Epithelial cell of esophagus (primary cell): Measurements from ENCODE around the gene CSNK1D.

ENCODE experiments used
- DNase-seq: peaks from one replicate; pipeline ENCODE4 v3.0.0; 2010; ENCODE audit warnings: low read depth
- H3K4me3 ChIP-seq: 2 replicates; pipeline ENCODE4 v1.5.1; 2011; ENCODE audit warnings: mild to moderate bottlenecking, low read length, control low read depth
- TF ChIP-seq, protein P1 (sequence below): IDR thresholded peaks from 2 replicates; pipeline ENCODE4 v1.5.1; 2011; ENCODE audit warnings: low read depth, mild to moderate bottlenecking, low read length, control low read depth, inconsistent platforms; ENCODE audit not compliant: insufficient read depth; ENCODE audit errors: missing control alignments

CSNK1D gene

DNA sequence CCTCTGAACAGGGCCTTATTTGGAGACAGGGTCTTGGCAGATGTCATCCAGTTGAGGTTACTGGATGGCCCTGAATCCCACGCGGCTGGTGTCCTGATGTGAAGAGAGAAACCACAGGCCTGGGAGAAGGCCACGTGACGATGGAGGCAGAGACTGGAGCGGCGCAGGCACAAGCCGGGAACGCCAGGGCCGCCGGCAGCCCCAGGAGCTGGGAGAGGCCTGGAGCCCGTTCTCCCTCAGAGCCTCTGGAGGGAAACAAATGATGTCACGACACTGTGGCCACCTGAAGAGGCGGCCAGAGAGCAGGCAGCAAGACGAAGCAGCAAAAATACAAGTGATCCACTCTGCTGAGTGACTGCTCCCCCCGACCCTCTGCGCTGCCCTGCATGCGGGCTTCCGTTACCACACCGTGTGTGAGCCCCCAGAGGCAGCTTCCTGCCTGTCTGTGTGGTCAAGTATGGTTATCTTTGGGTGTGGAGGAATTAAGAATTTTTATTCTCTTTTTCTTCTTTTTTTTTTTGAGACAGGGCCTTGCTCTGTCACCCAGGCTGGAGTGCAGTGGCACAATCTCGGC lies 32.3 kb upstream of the CSNK1D start:
- TF ChIP-seq, protein P1, sequence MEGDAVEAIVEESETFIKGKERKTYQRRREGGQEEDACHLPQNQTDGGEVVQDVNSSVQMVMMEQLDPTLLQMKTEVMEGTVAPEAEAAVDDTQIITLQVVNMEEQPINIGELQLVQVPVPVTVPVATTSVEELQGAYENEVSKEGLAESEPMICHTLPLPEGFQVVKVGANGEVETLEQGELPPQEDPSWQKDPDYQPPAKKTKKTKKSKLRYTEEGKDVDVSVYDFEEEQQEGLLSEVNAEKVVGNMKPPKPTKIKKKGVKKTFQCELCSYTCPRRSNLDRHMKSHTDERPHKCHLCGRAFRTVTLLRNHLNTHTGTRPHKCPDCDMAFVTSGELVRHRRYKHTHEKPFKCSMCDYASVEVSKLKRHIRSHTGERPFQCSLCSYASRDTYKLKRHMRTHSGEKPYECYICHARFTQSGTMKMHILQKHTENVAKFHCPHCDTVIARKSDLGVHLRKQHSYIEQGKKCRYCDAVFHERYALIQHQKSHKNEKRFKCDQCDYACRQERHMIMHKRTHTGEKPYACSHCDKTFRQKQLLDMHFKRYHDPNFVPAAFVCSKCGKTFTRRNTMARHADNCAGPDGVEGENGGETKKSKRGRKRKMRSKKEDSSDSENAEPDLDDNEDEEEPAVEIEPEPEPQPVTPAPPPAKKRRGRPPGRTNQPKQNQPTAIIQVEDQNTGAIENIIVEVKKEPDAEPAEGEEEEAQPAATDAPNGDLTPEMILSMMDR: no peak
- no peak overlapping the region for H3K4me3 ChIP-seq
- no peak for DNase-seq

DNA sequence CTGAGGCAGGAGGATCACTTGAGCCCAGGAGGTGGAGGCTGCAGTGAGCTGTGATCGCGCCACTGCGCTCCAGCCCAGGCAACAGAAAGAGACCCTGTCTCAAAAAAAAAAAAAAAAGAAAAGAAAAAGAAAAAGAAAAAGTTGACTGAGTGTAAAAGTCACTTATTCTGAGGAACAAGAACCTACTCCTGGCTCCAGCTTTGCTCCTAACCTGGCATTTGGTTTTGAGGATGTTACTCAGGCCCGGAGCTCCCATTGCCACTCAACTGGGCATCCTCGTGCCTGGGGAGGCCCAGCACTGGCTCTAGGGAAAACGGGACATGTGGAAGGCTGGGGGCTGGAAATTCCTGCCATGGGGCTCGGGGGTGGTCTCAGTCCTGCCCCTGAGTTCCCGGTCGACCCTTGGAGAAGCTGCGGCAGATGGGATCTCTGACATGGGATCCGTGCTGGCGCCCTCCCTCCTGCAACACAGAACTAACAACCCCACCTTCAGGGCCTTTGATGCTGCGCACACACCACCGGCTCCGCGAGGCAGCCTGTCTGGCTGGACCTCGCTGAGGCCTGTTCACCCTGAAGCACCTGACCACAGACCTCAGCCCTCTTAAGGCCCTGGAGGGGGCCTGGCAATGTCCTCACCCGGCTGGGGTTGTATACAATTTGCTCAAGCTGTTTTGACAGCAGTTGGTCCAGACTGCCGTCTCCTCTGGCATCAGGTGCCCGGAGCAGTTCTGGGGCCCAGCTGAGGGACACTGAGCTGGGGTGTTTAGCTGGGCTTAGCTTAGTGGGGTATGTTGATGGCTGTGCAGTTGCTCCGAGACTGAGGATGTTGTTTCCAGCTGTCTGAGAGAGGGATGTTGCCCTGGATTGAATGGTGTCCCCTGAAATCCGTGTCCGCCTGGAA lies 31.6 kb upstream of the CSNK1D start:
- TF ChIP-seq, protein P1: no peak
- no peak overlapping the region for H3K4me3 ChIP-seq
- DNase-seq: no peak

DNA sequence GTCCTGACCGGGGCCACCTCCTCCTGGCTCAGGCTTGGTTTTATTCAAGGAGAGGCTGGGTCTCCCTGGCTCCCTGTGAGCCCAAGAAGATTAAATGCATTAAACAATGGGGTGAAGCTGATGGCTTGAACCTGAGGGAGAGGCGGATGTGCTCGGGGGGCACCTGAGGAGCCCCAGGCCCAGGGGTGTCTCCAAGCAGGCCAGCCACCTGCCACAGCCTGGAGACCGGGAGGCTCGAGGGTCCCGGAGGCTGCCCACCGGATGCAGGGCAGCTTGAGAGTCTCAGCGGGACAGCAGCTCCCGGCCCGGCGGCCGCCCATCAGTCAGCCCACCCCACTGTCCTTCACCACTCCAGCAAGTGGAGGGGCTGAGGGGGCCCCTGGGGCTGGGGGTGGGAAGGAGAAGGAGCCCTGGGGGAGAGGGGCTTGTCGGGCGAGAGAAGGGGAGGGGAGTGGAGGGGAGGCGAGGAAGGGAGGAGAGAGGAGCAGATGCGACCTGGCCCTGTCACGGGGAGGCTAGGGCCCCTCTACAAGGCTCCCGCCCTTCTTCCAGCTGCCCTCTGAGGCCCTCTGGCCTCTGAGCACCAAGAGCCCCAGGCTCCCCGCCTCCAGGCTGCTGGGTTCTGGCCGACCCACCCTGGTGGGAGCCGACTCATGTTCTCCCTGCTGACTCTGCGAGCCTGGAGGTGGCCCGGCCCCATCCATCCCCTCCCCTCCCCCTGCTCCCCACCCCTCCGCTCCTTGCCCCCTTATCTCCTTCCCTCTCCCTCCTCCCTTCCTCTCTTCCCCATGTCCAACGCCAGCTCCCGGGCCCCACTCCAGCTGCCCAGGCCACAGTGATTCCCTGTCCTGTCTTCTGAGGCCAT lies 30.7 kb upstream of the CSNK1D start:
- no peak overlapping the region for H3K4me3 ChIP-seq
- TF ChIP-seq, protein P1: no peak
- DNase-seq: no peak

DNA sequence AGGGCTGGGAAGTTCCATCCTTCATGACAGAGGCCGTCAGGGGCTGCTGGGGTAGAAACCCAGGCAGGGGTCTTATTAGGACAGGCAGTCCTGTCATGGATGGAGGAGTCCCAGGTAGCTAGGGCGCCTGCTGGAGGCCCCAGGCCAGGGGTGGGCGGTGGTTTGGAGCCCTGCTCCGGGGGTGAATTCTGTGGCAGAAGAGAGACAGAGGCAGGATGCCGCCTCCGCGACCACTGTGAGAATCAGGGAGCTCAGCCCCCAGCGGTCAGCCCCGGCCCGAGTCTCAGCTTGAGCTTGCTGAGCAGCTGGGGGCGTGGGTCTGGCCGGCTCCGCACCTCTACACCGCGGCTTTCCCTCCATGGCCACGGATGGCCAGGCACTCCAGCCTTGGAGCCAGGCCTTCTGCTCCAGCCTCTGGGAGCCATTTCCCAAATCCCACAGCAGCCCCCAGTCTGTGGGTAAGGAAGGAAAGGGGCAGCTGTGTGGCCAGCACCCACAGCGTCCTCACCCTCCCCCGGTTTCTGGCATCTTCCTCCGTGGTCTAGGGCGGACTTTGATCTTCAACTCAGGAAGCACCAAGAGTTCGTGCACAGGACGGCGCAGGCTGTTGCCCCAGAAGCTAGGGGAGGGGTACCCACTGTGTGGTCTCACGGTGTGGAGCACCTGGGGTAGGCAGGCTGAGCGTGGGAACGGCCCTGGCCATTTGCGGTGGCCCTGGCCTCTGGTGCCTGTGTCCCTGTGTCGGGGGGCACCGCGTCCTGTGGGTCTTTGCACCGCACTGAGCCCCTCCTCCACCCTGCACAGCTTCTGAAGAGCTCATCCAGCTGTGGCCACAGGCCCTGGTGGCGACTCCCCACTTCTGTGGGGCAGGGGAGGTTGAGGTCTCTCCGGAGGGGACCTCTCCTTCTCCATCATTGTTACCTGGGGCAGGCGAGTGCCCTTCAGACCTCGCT lies 29.8 kb upstream of the CSNK1D start:
- TF ChIP-seq, protein P1: no peak
- H3K4me3 ChIP-seq: no peak overlapping the region
- DNase-seq: no peak

DNA sequence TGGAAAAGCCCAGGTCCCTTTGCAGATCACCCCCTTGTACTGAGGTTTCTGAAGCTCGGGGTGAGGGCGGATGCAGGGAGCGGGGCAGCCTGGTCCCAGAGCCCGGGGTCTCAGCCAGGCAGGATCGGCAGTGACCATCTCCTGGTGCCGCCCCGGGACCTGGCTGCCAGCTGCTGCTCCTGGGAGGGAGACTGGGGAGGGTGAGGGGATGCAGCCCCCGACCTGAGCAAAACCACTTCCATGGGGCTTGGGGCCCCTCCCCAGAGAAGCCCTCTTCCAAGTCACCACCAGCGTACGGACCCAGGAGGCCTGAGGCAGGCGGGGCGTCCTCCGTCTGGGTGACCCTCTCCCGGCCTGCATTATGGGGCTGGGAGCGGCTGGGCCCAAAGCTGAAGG lies 29.1 kb upstream of the CSNK1D start:
- TF ChIP-seq, protein P1: no peak
- no peak for DNase-seq
- no peak overlapping the region for H3K4me3 ChIP-seq

DNA sequence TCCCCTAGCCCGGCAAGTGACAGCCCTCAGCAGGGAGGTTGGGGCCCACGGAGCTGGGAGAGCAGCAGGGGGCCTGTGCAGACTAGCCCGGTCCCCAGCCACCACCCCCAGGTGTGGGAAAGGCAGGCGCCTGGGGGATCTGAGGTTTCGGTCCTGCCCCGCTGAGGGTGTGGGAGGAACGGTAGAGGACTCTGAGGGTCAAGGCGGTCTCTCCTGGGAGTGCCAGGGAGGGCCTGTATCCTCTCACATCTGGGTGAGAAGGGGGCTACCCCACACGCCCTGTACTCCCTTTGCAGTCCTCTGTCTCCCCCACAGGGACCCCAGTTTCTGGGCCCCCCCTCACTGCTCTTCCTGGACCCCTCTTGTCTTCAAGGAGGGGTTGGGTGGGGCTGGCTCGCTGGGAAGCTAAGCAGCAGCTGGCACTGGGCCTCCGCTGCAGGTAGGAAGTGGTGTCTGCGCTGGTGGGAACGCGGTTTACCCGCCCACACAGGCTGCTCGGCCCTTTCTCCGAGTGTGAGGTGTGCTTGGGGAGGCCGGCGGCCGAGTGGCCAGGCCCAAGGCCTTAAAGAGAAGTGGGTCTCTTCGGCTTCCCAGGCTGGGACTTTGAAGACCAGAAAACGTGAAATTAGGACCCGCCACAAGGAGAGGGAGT lies 28.5 kb upstream of the CSNK1D start:
- no peak overlapping the region for H3K4me3 ChIP-seq
- TF ChIP-seq, protein P1: no peak
- peak; percentile 56 for DNase-seq
